Measurements from ENCODE around the gene MAP4K4. TPM values are rescaled to one million over a fixed set of nuclear protein-coding genes. Genes with fewer than 3 reads are reported as not detected.

MAP4K4 gene
- total and polyA plus RNA-seq, 8 donors, result 80.2 to 143 (median 129) TPM

GRCh38 chr2:101823347-101823791 lies 125.9 kb downstream of the MAP4K4 start:
- H3K4me1 ChIP-seq, result peaks cover 8 to 42% of the 10 kb centered on the region in 2 donors
- TF ChIP-seq CTCF (IDR thresholded peaks at IDR 0.05), result peak; percentile 47 to 66
- peak in 2 of 4 donors; percentile 38 to 42 for DNase-seq
- no peak overlapping the region for H3K27ac ChIP-seq
- intact Hi-C loops (cut with DNase I), result loop anchor here in 1 of 2 donors (10.0 kb wide), 2 partner anchors 49 to 299 kb away; no protein-coding TSS in a partner anchor
- H3K36me3 ChIP-seq, result peaks cover 0 to 24% of the 10 kb centered on the region in 2 donors
- ATAC-seq, result peak; percentile 90
- no peak overlapping the region for H3K4me3 ChIP-seq
- no peaks in the 10 kb centered on the region for H3K9me3 ChIP-seq
- H3K27me3 ChIP-seq, result no peaks in the 10 kb centered on the region

- H3K4me1 ChIP-seq, result peaks cover 8 to 40% of the 10 kb centered on the region in 2 donors
- intact Hi-C loops (cut with DNase I), result loop anchor here in 1 of 2 donors (10.0 kb wide), 2 partner anchors 49 to 299 kb away; no protein-coding TSS in a partner anchor
- H3K27ac ChIP-seq, result no peak overlapping the region
- H3K4me3 ChIP-seq, result no peak overlapping the region
- ATAC-seq (no peak), DNase-seq (no peak)
- peaks cover 0 to 24% of the 10 kb centered on the region in 2 donors for H3K36me3 ChIP-seq
- TF ChIP-seq CTCF (IDR thresholded peaks at IDR 0.05), result no peak
- no peaks in the 10 kb centered on the region for H3K9me3 ChIP-seq
- no peaks in the 10 kb centered on the region for H3K27me3 ChIP-seq
These were observed 126.4 kb downstream of the MAP4K4 start for GRCh38 chr2:101823859-101824258.

DNA sequence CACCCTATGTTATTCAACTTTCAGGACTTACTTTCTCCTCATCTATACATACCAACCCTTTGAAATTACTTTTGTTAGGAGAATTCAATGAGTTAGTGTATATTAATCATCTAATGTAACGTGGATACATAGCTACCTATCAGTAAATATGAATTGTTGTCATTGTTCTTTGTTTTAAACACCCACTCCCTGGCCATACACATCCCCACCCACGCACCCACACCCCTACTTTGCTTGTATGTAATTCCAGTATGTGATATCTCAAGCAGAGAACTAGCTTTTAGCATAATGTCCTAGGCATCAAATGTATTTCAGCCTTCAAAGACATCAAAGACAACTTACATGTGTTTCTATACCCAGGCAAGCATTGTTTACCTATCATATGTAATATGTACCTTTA lies 129.2 kb downstream of the MAP4K4 start:
- Histone ChIP-seq H3K27ac (no peak overlapping the region), H3K4me1 (peaks cover 8 to 59% of the 10 kb centered on the region in 2 donors), H3K4me3 (no peak overlapping the region), H3K27me3 (no peaks in the 10 kb centered on the region), H3K36me3 (peaks cover 0 to 37% of the 10 kb centered on the region in 2 donors), H3K9me3 (no peaks in the 10 kb centered on the region)
- TF ChIP-seq CTCF (IDR thresholded peaks at IDR 0.05), result no peak
- DNase-seq (no peak), ATAC-seq (no peak)
- intact Hi-C loops (cut with DNase I), result loop anchor here in 1 of 2 donors (10.0 kb wide), 2 partner anchors 52 to 302 kb away; no protein-coding TSS in a partner anchor

DNA sequence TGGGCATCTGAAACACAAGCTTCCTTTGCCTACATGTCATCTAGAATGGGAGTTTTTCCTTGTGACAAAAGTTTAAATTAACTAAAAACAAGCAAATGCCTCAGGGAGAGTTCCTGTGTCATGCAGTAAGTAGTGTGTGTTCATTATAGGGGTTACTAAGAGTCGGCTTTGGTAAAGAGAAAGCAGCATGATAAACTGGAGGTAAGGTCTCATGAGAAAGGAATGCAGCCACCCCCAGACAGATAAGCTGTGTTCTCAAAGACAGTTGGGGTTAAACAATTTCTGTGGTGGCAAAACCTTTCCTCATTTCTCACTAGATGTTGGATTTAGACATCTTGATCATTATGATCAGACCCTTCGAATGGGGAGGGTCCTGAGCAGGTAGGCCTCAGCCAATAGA lies 129.7 kb downstream of the MAP4K4 start:
- Histone ChIP-seq H3K27ac (no peak overlapping the region), H3K4me3 (no peak overlapping the region), H3K36me3 (peaks cover 0 to 40% of the 10 kb centered on the region in 2 donors), H3K27me3 (no peaks in the 10 kb centered on the region), H3K9me3 (no peaks in the 10 kb centered on the region), H3K4me1 (peaks cover 8 to 60% of the 10 kb centered on the region in 2 donors)
- ATAC-seq (peak; percentile 27), DNase-seq (no peak)
- intact Hi-C loops (cut with DNase I), result loop anchor here in 1 of 2 donors (10.0 kb wide), 2 partner anchors 52 to 302 kb away; no protein-coding TSS in a partner anchor
- no peak for TF ChIP-seq CTCF (IDR thresholded peaks at IDR 0.05)

DNA sequence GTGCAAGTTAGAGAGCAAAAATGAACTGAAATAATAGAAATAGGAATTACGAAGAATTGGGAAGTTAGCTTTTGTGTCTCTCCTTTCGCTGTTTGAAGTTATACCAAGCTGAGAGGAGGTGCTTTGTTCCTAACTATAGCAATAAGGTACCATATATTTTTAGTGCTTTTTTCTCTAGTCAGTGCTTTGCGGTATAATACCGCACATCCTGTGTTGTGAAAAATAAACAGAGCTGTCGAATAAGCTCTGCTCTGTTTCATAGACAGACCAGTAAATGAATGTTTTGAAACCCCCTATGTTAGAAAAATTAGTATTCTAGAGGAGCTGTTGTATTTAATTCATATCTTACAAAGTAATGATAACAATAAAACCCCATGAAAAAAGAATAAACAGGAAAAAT lies 130.8 kb downstream of the MAP4K4 start:
- intact Hi-C loops (cut with DNase I), result loop anchor here in 1 of 2 donors (10.0 kb wide), 2 partner anchors 53 to 303 kb away; no protein-coding TSS in a partner anchor
- Histone ChIP-seq H3K4me3 (no peak overlapping the region), H3K27me3 (no peaks in the 10 kb centered on the region), H3K27ac (no peak overlapping the region), H3K4me1 (peaks cover 7 to 51% of the 10 kb centered on the region in 2 donors), H3K36me3 (peaks cover 0 to 45% of the 10 kb centered on the region in 2 donors), H3K9me3 (no peaks in the 10 kb centered on the region)
- no peak for DNase-seq
- ATAC-seq, result no peak
- no peak for TF ChIP-seq CTCF (IDR thresholded peaks at IDR 0.05)

Measured in left lung (tissue), 10 donors.